Activated CD8-positive, alpha-beta memory T cell treated with anti-CD3 and anti-CD28 coated beads for 48 hours (primary cell): Measurements from ENCODE around the gene MMRN2.

Experiments used
- DNase-seq, 3 experiments: peaks; one replicate each; pipeline ENCODE4 v3.0.0-alpha.2; 2020; ENCODE audit warnings: low read depth in 2 of 3, low spot score in 2 of 3

Gene MMRN2

DNA sequence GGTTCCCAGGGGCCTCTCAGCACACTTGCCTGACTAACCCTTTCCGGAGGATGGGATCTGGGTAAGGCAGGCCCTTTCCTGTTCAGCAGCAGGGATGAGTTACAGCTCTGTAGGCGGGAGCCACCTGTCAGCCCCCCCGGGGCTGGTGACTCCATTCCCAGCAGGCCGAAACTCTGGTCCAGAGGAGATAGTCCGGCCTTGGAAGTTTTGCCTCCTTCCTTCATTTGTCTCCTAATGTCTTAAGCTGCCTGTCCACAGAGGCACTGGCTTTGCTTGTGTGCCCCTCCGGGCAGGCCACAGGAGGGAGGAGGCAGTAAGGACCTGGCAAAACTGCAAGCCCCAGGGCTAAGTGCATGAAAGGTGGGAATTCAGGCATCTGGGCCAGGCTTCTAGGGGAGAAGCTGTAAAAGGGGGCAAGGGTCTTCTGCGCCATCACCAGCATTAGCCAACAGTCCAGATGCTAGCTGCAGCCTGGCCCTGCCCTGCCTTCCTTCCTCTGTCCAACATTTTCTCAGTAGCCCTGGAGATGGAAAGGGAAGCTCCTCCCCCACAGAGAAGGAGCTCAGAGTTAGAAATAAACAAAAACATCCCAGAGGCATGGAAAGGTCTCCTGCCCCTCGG lies 12.1 kb upstream of the MMRN2 start:
- no peak for DNase-seq

DNA sequence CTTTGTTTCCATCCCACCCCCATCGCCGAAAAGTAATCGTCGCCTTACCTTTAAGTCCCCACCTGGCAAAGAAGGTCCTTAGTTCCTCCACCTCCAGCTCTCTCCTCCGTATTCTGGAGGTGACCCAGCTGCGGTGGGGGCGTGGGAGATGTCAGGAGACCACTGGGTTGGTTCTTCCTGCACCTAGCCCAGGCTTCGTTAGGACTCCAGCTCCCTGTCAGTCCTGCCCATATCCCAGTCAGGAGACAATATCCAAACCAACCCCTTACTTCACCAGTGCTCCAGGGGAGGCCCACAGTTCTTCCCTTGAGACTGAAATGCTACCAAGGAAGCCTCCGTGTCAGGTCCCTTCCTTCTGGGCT lies 11.6 kb upstream of the MMRN2 start:
- DNase-seq, result no peak

DNA sequence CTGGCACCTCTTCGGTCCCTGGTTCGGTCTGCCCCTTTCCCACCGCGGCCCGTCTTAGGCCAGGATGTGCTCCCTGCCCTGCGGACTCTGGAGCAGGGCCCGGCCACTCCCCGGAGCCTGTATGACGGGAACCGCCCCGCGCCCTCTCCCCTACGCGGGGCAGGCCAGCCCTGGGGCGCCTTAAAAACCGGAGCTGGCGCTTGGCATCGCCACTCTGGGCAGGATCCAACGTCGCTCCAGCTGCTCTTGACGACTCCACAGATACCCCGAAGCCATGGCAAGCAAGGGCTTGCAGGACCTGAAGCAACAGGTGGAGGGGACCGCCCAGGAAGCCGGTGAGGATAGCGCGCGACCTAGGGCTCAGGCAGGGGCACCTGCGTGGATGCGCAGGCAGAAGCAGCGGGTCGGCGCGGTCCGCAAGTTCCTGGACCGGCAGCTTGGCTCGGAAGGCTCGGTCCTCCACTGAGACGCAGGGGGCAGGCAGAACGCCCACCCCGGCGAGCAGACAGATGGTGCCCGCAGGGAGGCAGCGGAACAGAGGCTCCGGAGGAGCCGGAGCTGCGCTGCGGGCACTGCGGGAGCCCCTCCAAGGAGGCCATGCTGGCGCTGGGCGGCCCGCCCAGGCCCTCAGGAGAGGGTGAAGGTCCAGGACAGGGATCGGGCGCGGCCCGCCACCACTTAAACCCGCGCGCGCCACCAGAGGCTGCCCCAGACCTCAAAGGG lies 11.0 kb upstream of the MMRN2 start, which contains the start of gene ADIRF:
TSS of gene ADIRF (plus strand) at position 212 of the 723 bp plus-strand sequence. CDS start at position 275, 63 bp downstream.
- DNase-seq, result no peak

DNA sequence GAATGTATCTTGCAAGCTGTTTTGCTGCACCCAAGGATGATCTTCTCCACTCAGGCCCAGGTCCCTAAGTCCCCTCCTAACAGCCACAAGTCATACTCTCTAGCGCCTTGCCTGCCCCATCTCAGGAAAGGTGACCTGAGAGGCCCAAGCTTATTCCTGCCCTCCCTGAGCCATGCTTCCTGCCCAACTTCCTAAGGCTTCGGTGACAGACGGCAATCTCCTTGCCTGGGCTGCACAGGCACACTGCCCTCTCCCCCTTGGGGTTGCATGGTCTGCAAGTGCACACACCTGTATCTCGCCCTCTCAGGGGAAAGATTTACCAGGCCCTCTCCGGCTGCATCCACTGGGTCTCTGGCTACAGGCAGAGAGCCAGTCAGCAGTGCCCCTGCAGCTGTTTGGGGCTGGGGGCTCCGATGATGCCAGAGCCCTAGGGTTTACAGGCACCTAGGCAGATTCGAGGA lies 10.1 kb upstream of the MMRN2 start:
- no peak for DNase-seq

DNA sequence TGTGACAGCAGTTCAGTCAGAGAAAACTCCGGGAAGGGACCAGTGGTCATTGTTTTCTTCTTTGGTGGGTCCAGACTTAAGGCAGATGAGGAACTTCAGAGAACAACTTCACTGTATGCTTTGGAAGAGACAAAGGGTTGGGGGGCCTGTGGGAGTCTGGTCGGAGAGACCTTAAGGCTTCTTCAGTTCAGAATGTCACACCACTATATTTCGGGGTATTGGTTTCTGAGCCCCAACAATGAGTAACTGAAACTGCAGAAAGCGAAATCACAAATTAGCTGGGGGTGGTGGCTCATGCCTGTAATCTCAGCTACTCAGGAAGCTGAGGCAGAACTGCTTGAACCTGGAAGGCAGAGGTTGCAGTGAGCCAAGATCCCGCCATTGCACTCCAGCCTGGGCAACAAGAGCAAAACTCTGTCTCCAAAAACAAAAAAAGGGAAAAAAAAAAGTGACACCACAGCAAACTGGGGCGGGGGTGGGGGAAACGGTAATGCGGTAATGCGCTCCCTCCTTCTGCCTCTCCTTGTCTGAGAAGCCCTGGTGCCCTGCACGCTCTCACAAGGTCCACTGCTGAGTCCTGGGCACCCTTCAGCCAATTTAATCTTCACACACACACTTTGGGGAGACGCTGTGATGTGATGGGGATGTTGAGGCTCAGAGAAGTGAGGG lies 8.7 kb upstream of the MMRN2 start:
- no peak for DNase-seq

DNA sequence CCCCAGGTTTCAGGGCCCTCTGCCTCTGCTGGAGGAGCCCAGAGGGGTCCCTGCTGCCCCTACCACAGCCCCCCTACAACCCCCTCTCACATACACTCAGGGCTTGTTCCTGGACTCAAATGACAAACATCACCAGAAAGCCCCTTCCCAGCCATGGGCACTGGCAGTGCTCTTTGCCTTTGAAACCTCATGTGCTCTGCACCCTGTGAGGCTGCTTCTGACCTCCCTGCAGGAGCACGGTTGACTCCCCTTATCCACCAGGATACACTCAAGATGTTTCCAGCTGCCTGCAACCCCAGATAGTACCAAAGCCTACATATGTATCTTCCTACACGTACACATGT lies 7.4 kb upstream of the MMRN2 start:
- no peak for DNase-seq

DNA sequence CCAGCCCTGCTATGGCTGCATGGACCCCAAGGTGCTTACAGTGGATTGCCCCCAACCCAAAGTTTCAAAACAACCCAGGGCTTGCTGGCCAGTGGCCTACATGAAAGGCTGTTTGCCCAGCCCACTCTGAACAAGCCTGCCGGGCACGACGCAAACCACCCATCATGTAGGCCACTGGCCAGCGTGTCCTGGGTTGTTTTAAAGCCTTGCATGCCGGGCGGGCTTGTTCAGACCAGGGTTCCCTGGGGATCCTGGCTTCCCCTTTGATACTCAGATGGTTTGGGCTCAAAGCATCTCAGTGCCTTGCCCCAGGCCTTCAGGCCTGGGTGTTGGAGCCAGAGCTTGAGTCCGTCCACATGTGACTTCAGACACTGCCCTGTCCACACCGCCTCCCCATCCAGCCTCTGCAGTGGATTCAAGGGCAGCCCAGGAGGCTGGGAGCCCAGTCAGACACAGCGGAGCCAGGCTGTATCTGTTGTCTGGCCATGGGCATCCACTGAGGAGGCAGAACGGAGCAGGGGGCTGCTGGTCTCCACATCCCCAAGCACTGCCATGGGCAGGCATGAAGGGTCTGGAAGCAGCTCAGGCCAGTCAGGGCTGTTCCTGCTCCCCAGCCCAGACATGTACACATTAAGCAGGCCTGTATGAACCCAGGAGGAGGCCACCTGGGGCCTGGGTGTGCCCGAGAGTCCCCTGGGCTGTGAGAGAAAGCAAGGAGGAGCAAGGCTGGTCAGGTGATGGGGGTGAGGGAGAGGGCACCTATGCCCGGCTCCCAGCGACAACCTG lies 6.8 kb upstream of the MMRN2 start:
- no peak for DNase-seq

DNA sequence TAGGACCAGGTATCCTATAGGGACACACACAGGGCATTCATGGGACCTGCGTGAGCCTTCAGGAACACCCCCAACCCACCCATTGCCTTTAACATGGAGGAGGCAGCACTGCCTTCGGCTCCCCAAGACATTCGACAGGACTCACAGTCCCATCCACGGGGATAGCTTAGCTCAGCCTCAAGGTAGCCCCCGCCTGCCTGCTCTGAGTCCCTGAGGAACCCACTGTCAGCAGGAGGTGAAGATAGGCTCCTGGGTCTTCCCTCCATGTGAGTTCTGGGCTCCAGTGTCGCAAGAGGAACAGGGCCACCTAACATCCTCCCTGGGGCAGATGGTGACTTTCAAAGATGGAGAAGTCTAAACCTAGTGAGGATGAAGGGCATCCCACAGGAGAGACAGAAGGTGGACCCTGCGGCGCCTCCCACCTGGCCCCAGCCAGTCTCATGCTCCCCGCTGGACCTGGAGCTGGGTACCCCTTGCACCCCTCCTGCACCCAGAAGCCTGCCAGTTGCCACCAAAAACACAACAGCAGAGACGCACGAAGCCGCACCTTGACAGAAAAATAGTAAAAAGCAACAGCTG lies 6.0 kb upstream of the MMRN2 start:
- DNase-seq, result no peak

DNA sequence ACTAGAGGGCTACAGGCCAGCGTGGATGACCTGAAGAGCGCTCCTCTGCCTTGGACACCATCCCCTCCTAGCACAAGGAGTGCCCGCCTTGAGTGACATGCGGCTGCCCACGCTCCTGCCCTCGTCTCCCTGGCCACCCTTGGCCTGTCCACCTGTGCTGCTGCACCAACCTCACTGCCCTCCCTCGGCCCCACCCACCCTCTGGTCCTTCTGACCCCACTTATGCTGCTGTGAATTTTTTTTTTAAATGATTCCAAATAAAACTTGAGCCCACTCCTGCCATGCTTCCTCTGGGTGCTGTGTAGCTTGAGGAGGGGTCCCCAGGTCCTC lies 5.5 kb upstream of the MMRN2 start:
- DNase-seq, result no peak

DNA sequence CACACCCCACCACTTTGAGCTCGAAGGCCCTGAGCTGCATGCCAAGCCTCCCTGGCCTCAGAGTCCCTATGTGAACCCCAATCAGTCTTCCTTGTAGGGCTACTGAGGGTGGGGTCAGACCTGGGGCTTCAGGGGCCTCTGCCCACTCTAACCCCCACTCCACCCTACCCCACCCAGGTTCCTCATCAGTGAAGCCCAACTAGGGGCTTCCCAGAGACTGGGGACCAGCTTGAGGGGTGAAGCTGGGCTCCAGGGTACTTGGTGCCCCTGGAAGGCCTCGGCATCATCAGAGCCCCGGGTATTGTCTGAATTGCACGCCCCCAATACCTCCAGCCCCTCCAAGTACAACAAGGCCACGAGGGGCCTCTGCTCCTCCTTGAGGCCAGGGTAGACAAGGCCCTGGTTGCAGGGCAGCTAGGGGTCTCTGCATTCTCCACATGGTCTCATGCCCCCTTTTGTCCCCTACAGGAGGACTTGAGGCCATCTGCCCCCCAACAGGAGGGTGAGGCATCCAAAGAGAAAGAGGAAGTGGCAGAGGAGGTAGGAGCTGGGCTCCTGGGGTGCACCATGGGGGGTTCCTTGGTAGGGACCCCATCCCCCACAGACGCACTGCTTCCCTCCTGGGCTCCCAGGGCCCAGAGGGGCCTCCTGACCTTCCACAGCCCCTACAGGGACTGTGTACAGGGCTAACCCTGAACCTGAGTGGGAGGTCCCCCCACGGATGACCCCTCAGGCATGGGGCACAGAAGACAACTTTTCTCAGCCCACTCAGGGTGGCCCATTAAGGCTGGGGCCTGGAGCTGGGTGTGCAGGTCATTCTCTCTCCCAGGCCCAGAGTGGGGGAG lies 4.9 kb upstream of the MMRN2 start:
- DNase-seq, result no peak

DNA sequence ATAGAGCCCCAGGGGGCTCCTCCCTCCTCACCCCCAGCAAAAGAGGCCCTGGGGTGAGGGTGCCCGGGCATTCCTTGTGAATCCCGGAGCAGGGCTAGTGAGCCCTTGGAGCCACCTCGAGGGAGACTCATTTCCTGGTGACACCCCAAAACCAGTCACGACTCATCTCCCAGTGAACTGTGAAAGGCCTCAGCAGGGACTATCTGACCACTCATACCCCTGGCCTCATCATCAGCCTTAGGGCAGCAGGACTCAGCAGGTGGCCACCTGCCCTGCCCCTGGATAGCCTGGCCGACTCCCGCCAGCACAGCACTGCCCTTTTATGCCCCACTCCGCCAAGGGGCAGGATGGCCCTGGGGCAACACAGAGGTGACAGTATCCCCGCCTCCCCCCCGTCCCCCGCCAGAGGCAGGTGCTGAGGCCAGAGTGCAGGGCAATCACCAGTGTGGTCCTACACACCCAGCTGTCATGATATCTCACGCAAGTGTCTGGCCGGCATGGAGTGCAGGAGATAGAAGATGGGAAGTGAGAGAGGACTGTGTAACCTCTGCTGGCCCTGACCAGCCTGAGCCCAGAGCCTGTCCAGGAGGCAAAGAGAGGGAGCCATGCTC lies 4.2 kb upstream of the MMRN2 start:
- DNase-seq, result no peak

DNA sequence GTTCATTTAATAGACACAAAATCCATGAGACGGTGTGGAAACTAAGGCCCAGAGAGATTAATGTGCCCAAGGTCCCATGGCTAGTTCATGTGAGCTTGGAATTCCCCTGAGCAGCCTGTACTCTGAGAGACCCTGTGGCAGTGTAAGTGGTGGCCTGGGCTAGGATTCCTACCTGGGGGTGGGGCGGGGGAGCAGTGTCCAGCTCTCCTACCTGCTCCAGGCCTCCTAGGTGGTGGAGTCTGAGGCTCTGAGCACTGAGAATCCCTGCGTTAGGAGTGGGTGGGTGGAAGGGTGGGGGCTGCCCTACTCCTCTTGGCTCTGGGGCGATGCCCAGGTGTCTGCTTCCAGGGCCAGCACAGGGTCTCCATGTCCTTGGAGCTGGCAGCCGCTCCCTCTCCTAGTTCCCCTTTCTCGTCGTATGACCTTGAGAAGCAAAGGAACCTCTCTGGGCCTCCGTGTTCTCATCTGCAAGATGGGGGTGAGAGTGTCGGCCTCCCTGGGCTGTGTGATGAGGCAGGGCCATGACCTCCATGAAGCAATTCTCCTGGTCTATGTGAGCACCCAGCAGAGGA lies 3.5 kb upstream of the MMRN2 start:
- no peak for DNase-seq

DNA sequence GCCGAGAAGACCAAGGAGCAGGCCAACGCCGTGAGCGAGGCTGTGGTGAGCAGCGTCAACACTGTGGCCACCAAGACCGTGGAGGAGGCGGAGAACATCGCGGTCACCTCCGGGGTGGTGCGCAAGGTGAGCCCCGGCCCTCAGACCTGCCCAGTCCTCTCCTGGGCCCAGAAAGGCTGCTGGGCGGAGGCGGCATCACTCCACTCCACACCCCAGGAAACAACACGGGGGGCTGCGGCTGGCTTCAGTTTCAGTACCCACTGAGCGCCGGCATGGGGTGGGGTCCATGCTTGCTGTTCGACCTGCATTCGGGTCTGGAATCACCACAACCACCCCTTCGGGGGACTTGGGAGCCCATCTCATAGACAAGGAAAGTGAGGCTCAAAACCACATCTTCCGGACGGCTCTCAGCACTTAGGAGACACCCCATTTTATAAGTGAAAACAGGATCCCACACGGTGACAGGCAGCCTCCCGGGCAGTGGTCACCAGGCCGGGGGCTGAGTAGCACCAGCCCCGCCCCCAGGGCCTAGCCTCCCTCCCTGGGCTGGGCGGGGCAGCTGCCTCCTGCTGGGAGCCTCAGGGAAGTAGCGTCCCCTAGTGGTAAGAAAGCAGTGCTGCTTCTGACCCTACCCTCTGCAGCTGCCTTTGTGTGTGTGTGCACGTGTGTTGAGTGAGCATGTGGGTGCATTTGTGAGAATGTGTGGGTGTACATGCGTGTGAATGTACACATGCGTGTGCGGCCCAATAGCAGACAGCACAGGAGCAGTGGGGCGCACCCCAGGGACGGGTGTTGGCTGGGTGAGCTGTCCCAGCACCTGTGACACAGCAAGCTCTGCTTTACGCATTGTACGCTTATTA lies 2.8 kb upstream of the MMRN2 start:
- DNase-seq, result no peak

DNA sequence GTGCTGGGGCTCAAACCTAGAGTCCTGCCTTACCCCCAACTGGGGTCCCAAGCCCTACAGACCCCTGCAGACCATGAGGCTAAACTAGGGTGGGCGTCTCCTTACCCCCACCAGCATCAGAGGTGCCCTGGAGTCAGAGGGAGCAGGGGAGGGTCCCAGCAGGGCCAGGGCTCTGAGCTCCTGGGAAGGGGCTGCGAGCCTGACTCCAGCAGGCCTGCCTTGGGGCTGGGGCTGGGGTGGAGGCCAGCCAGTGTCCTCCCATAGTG lies 2.3 kb upstream of the MMRN2 start:
- no peak for DNase-seq

DNA sequence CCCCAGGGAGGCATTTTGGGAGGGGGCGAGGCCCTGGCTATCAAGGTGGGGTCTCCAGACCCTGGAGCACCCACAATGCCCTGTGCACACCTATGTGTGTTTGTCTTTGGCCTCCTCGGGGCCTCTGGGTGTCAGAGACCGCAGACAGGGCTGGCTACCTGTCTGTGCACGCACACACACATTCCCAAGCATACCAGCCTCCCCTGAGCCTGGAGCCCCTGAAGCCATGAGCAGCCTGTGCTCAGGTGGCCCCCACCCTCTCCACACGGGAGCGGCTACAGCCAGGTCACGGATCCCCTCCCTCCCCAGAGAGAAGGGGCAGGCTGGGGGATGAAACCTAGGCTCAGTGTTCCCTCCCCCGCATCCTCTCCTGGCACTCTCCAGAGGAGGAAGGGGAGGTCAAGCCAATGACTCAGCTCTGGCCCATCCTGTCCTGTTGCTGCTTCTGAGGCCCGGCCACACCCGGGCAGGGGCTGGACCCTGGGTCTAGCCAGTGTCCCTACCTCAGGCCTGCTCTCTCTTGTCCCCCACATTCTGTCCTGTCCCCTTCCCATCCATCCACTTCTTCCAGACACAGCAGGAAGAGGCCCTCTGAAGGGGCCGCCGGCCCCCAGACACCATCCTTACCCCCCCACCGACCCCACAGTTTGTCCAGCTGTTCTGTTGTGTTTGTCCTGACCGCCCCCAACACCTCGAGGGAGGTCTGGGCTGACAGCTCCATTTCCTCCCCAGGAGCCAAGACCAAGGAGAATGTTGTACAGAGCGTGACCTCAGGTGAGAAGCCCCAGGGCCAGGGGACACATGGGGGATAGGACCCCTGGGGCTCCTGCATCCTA lies 1.7 kb upstream of the MMRN2 start:
- no peak for DNase-seq

DNA sequence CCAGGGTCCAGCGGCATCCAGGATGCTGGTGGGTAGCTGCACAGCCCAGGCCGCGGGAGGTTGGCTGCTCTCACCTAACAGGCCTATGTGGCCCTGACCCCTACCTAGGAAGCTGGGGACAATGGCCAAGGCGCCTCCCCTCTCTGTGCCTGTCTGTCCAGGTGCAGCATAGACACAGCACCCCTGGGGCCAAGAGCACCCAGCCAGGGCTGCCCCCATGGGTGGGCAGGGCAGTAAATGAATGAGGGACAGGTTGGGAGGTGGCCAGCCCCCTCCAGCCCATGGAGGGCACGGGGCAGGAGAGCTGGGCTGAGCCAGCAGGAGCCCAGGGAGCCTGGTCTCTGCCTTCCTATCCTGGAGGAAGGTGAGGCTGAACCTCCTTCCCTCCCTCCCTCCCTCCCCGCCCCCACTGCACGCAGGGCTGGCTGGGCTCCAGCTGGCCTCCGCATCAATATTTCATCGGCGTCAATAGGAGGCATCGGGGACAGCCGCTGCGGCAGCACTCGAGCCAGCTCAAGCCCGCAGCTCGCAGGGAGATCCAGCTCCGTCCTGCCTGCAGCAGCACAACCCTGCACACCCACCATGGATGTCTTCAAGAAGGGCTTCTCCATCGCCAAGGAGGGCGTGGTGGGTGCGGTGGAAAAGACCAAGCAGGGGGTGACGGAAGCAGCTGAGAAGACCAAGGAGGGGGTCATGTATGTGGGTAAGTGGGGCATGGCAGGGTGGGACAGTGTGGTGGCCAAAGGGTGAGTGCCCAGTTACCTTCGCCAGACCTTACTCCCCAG lies 893 bp upstream of the MMRN2 start, which contains the start of gene SNCG:
TSS of gene SNCG (plus strand) at position 484 of the 785 bp plus-strand sequence. CDS start at position 583, 99 bp downstream.
- DNase-seq, result no peak

DNA sequence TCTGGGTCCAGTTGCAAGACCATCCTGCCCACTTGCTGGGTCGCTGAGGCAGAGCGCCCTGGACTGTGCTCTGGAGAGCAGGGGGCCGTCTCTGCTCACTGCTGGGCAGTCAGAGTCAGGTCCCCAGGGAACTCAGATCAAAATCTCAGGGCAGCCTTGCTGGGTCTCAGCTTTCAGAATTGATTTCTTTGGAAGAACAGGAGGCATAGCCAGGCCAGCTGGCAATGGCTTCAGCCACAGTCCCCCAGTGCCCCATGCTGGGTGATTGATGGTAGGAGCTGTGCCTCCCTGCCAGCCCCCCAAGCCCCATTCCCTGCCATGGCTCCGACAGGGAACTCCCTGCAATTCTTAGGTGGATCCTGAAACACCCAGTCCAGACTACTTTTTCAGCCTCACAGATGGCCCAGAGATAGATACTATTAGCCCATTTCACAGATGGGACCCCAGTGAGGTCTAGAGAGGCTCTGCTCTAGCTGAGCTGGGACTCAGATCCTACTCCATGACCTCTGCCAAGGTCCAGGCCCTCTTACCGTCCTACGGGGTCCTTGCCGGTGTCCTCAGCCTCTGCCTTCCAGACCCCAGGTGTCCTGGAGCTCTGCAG lies 467 bp downstream of the MMRN2 start:
- no peak for DNase-seq
